Activated CD8-positive, alpha-beta memory T cell treated with anti-CD3 and anti-CD28 coated beads, Interleukin-2, amount 50 U/mL, for 1 hour (primary cell): ENCODE data around the gene VNN1.

ENCODE experiments used
- DNase-seq: peaks from one replicate; pipeline ENCODE4 v3.0.0-alpha.2; 2020; ENCODE audit errors: extremely low read depth

Gene VNN1, protein sequence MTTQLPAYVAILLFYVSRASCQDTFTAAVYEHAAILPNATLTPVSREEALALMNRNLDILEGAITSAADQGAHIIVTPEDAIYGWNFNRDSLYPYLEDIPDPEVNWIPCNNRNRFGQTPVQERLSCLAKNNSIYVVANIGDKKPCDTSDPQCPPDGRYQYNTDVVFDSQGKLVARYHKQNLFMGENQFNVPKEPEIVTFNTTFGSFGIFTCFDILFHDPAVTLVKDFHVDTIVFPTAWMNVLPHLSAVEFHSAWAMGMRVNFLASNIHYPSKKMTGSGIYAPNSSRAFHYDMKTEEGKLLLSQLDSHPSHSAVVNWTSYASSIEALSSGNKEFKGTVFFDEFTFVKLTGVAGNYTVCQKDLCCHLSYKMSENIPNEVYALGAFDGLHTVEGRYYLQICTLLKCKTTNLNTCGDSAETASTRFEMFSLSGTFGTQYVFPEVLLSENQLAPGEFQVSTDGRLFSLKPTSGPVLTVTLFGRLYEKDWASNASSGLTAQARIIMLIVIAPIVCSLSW

GRCh38 chr6:132713352-132714134 lies at the start of gene VNN1:
VNN1 (minus strand) TSS chr6:132714055; CDS start chr6:132714035, 20 bp downstream.
- DNase-seq, result no peak

DNA sequence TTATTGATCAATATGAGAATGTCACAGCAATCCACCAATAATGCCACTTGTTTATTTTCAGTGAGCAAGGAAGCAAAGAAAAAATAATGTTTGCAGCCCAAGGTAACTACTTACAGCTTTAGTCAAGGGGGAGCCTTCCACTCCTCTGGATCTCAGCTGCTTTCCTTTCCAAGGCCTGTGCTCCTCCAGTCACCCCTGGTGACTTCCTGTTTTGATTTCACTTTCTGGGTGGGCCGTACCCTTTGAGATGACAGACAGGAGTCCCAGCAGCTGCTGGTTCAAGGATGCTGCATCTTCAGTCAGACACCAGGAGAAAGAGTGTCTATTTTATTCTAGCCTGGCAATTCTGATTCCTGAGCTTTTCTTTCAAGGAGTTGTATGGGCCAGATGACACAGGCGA lies 49.4 kb upstream of the VNN1 start:
- DNase-seq, result no peak

- DNase-seq, result no peak
These were observed 46.4 kb upstream of the VNN1 start for GRCh38 chr6:132760256-132760655.

DNA sequence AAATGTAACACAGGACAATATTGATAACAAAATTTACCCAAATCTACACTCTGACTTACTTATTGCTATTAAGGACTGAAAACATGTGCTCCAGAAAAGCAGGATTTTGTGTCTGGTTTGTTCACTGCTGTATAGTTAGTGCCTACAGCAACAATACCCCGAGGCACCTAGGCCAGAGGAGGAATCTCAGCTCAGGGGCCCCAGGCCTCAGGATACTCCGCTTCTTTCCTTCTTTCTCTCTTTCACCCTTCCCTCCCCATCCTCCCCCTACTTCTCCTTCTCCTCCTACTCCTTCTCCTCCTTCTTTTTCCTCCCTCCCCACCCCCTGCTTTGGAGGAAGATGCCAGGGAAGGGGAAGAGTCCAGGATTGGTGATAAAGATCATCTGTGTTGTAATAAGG lies 44.8 kb upstream of the VNN1 start:
- no peak for DNase-seq

- no peak for DNase-seq
These were observed 38.4 kb upstream of the VNN1 start for GRCh38 chr6:132752255-132752654.

GRCh38 chr6:132751828-132752227 lies 38.0 kb upstream of the VNN1 start:
- DNase-seq, result no peak

DNA sequence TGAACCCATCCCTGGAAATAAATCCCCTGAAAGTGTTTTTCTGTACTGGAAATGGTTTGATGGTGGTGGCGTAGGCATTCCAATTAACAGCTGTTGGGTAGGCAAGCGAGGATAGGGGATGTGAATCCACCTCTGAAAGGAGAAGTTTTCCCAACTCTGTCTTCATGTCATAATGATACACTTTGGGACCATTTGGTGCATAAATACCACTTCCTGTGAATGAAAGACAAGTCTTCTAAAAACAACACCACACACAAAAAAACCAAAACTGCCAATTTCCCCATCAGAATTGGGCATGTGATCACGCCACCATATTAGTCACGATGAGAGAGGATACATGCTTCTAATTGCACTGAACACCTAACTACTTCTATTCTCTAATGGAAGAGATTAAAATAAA lies 37.5 kb upstream of the VNN1 start:
- no peak for DNase-seq

- DNase-seq, result no peak
These were observed 36.8 kb upstream of the VNN1 start for GRCh38 chr6:132750455-132751248.

GRCh38 chr6:132749111-132749510 lies 35.3 kb upstream of the VNN1 start:
- DNase-seq, result no peak

DNA sequence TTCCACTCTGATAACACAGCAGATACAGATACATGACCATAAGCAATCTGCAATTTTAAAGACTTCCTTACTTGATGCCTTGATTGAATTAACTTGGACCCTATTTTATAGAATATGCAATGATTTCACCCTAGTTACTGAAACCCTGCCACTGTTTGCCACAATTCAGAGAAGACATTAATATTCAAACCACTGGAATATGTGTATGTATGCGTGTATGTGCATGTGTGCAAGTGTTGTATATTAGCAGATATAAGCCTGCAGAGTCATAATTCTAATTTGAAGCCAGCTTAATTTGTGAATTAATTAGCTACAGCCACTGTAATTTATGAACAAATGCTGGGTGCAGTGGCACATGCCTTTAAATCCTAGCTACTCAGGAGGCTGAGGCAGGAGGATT lies 34.6 kb upstream of the VNN1 start:
- DNase-seq, result no peak

DNA sequence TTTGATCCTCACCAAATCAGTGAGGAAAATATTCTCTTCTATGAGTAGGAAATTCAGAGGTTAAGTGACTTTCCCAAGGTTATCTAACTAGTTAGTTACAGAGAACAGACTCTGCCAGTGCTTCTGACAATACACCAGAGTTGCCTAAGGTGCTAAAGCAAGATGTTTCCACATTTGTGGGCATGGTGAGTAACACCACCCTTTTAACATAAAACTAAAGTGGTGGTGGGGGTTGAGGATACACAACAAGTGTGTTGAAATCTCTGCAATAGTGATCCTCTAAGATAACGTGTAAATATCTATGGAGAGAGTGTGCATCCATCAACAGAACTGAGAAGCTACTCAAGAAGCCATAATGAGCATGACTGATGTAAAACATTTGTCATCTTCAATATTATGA lies 32.2 kb upstream of the VNN1 start:
- no peak for DNase-seq

GRCh38 chr6:132742495-132742894 lies 28.6 kb upstream of the VNN1 start:
- DNase-seq, result no peak

DNA sequence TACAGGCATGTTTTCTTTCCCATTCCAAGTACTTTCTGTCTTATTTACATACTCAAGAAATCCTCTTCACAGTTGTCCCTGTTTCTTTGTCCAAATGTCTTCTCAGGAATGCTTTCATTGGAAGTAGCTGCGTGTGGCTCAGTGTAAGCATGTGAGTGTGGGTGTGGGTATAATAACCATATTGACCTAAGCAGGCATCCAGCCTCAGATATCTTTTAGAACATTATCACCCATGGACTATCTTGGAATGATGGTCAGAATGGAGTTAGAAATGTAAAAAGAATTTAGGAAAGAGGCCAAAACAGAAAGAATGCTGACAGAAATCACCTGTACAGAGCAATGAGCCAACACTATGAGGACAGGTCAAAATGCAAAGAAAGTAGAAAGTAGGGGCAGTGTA lies 27.4 kb upstream of the VNN1 start:
- DNase-seq, result no peak

- no peak for DNase-seq
These were observed 22.4 kb upstream of the VNN1 start for GRCh38 chr6:132736239-132736638.

DNA sequence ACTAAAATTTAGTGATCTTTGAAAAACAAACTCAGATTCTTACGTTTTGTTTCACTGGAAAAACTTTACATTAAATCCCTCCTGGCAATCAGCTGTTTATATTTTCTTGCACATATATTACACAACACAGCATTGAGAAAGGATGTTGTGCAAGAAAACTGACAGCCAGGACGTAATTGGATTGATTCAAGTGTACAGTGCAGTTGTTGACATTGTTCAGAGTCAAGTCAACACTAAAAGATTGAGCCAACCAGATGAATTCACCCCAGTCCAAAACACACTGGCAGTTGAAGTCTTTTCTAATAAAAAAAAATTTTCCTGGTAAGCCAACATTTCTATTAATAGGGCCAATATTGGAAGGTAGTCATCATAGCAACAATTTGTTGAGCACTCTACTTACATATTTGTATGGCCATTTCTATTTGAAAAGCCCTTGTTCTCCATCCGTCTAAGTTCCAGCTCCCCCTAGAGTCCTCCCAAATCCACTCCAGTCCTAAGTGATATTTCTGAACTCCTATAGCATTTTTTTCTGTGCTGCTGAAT lies 20.9 kb upstream of the VNN1 start:
- DNase-seq, result no peak

DNA sequence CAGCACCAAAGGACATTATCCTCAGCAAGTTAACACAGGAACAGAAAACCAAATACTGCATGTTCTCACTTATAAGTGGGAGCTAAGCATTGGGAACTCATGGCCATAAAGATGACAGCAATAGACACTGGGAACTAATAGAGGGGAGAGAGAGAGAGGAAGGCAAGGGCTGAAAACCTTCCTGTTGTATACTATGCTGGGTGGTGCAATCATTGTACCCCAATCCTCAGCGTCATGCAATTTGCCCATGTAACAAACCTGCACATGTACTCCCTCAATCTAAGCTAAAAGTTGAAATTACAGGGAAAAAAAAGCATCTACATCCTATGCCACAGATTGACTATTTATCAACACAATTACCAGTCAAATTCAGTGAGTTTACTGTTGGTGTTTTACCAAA lies 20.0 kb upstream of the VNN1 start:
- DNase-seq, result no peak

DNA sequence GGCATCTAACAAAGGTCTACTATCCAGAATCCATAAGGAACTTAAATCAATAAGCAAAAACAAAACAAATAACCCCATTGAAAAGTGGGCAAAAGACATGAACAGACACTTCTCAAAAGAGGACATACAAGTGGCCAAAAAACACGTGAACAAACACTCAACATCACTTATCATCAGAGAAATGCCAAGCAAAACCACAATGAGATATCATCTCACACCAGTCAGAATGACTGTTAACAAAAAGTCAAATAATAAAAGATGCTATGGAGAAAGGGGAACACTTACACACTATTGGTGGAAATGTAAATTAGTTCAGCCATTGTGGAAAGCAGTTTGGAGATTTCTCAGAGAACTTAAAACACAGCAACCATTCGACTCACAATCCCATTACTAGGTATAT lies 19.4 kb upstream of the VNN1 start:
- no peak for DNase-seq

- DNase-seq, result no peak
These were observed 17.2 kb upstream of the VNN1 start for GRCh38 chr6:132731086-132731485.

DNA sequence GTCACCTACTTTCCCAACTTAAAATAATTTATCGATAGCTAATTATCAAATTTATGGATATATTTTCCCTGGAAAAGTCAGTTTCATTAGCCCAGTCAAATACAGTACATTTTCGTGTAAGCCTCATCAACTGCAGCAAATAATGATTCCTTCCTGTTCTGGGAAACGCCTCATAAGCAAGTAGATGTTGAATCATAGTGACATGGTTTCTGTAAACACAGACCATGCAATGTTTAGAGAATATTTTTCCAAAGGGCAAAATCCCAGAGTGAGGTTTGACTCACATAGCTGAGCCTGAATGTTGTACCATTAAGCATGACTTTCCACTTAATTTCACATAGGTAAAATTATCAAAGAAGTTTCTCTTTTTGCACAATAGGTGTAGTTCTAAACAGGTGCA lies 16.7 kb upstream of the VNN1 start:
- DNase-seq, result no peak

GRCh38 chr6:132728616-132729015 lies 14.8 kb upstream of the VNN1 start:
- DNase-seq, result no peak

DNA sequence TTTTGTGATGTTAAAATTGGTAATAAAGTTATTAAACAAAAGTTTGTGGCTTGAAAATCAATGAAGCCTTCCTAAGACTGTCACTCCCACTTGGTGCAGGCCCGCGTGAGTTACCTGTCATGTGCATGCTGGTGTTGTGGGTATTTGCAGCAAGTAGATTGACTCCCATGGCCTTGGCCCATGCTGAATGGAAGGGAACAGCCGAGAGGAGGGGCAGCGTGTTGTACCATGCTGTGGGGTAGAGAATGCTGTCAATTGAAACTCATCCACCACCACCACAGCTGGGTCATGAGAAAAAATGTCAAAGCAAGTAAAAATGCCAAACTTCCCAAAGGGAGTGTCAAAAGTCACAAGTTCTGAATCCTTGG lies 12.7 kb upstream of the VNN1 start:
- no peak for DNase-seq
